WTC11 (cell line): ENCODE results near the gene AURKA.

Source experiments
- CTCF ChIP-seq: fragments of 200-600 bp; IDR thresholded peaks from 2 replicates; pipeline ENCODE4 v1.8.0; 2022; ENCODE audit warnings: antibody characterized with exemption
- E2F1 ChIP-seq: sonication (generic); formaldehyde crosslinking; IDR thresholded peaks from 2 replicates; pipeline ENCODE4 v1.8.0; 2022; ENCODE audit warnings: mild to moderate bottlenecking, missing genetic modification reagents
- MLX ChIP-seq: sonication (generic); formaldehyde crosslinking; IDR thresholded peaks from 2 replicates; pipeline ENCODE4 v1.8.1; 2023; ENCODE audit warnings: mild to moderate bottlenecking, missing genetic modification reagents, moderate library complexity
- NR3C1 ChIP-seq: sonication (generic); formaldehyde crosslinking; conservative IDR thresholded peaks from 2 replicates; pipeline ENCODE4 v1.8.1; 2023; ENCODE audit warnings: low read depth, mild to moderate bottlenecking, missing genetic modification reagents
- PRDM15 ChIP-seq: sonication (generic); formaldehyde crosslinking; IDR thresholded peaks from 2 replicates; pipeline ENCODE4 v1.8.0; 2022; ENCODE audit warnings: missing genetic modification reagents
- SP1 ChIP-seq: sonication (generic); formaldehyde crosslinking; conservative IDR thresholded peaks from 2 replicates; pipeline ENCODE4 v1.8.1; 2022; ENCODE audit warnings: missing genetic modification reagents
- ZSCAN18 ChIP-seq: fragments of 250-450 bp; sonication (Bioruptor Pico); IDR thresholded peaks from 2 replicates; pipeline ENCODE4 v2.1.2; 2022; ENCODE audit warnings: mild to moderate bottlenecking, moderate library complexity
- TF ChIP-seq, protein P1 (sequence below): sonication (generic); formaldehyde crosslinking; IDR thresholded peaks from 2 replicates; pipeline ENCODE4 v1.8.0; 2022; ENCODE audit warnings: mild to moderate bottlenecking, missing genetic modification reagents
- TF ChIP-seq, protein P2 (sequence below): fragments of 250-450 bp; sonication (Bioruptor Pico); conservative IDR thresholded peaks from 2 replicates; pipeline ENCODE4 v1.9.0; 2021; ENCODE audit warnings: mild to moderate bottlenecking
- TF ChIP-seq, protein P3 (sequence below): sonication (generic); formaldehyde crosslinking; IDR thresholded peaks from 2 replicates; pipeline ENCODE4 v1.8.1; 2023; ENCODE audit warnings: mild to moderate bottlenecking, missing genetic modification reagents

GRCh38 chr20:56343861-56344381, 48.1 kb downstream of the AURKA start:
- TF ChIP-seq, protein P1, sequence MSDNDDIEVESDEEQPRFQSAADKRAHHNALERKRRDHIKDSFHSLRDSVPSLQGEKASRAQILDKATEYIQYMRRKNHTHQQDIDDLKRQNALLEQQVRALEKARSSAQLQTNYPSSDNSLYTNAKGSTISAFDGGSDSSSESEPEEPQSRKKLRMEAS (CRISPR knock-in tag) = 0 out of 2 replicates have a peak, but pooled peaks have one; percentile 29
- TF ChIP-seq CTCF (peak; percentile 68), E2F1 (CRISPR knock-in tag) (no peak), NR3C1 (CRISPR knock-in tag) (no peak), PRDM15 (CRISPR knock-in tag) (no peak), MLX (no peak), ZSCAN18 (CRISPR knock-in tag) (no peak), SP1 (CRISPR knock-in tag) (no peak)
- TF ChIP-seq, protein P2, sequence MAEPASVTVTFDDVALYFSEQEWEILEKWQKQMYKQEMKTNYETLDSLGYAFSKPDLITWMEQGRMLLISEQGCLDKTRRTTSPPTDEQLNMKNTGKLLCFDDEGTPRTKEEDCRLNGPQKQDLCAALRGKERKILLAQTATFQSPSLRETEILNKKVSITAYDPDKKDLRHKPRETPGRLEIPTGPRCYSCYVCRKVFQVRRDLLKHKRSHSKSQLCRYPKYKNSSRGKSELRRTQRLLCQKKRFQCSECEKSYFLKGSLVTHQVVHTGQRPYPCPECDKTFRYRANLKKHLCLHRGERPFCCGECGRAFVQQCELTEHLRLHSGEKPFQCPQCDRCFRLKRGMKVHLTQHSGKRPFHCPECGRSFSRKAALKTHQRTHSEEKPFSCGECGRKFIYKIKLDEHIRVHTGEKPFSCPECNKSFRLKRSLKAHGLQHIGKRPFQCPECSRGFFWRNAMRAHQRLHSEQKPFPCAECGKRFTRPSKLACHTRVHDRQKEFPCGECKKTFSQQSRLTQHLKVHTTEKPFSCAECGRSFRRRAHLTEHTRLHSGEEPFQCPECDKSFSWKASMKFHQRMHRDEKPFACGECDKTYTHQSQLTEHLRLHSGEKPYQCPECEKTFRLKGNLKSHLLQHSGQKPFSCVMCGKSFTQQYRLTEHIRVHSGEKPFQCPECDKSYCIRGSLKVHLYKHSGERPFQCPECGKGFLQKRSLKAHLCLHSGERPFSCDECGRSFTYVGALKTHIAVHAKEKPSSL (CRISPR knock-in tag) = no peak
- TF ChIP-seq, protein P3, sequence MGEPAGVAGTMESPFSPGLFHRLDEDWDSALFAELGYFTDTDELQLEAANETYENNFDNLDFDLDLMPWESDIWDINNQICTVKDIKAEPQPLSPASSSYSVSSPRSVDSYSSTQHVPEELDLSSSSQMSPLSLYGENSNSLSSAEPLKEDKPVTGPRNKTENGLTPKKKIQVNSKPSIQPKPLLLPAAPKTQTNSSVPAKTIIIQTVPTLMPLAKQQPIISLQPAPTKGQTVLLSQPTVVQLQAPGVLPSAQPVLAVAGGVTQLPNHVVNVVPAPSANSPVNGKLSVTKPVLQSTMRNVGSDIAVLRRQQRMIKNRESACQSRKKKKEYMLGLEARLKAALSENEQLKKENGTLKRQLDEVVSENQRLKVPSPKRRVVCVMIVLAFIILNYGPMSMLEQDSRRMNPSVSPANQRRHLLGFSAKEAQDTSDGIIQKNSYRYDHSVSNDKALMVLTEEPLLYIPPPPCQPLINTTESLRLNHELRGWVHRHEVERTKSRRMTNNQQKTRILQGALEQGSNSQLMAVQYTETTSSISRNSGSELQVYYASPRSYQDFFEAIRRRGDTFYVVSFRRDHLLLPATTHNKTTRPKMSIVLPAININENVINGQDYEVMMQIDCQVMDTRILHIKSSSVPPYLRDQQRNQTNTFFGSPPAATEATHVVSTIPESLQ (CRISPR knock-in tag) = no peak
